GM18526 (cell line): ENCODE results near the gene TRIM14.

ENCODE experiments used
- POLR2A ChIP-seq: IDR thresholded peaks from 3 replicates; pipeline ENCODE4 v1.6.1; 2011; ENCODE audit not compliant: insufficient read length; ENCODE audit errors: extremely low read depth

TRIM14 gene

DNA sequence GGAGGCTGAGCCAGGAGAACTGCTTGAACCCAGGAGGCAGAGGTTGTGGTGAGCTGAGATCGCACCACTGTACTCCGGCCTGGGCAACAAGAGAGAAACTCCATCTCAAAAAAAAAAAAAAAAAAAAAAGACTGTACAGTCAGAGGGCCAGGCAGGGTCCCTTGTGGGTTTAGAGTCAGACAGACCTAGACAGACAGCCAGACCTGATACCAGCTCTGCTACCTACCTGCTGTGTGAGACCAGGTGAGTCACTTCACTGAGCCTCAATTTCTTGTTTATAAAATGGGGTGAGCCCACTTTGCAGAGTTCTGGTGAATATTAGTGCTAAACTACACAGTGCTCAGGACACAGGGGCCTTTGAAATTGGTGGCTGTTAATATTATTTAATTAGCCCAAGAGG is 19.7 kb downstream of the TRIM14 start:
- TF ChIP-seq POLR2A = no peak

DNA sequence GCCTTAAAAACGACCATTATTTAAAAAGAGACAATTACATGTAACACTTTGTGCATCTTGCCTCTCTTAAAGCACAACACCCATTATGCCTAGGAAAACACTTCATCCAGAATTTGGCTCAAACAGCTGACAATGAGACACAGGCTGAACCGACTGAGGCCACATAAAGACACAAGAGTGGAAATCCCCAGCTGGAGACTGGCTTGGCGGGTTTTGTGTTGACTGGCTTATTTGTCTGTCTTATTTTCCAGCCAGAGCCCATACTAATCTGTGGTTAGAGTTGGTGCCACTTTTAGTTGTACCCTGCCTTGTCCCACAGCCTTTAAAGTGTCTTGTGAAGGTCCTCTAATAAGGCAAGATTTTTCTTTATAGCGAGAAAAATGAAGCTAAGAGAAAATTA is 21.2 kb downstream of the TRIM14 start:
- no peak for TF ChIP-seq POLR2A

DNA sequence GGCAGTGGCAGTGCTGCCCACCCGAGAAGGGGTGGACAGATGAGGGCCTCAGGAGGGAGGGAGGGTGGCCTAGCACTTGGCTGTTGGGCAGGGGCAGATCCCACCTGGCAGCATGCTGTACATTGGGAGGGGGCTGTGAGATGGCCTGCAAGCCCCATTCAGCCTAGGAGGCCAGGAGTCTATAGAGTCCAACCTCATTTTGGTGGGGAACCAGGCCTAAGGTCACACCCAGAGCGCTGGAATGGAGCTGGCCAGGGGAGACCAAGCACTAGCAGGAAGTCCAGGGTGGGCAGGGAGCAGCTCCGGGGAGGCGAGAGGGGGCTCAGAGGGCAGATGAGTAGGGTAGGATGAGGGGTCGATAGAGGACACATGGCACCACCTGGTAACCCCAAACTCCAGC is 22.9 kb downstream of the TRIM14 start:
- no peak for TF ChIP-seq POLR2A

DNA sequence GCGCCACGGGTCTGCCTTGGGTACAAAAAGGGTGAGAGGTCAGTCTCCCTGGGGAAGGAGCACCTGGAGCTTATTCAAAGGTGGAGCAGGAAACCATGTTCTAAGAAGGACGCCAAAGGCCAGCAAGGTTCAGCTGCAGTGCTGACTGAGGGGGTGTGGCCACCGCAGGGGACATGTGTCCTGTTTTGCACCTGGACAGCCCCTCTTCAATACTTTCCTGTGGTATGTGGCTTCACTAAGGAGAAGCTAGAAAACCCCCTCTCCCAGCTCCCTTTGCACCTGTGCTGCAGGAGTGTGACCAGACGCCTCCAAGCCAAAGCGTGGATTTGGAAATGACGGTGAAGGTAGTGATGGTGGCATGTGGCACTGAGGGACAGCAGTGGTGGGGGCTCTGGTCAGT is 23.6 kb downstream of the TRIM14 start:
- no peak for TF ChIP-seq POLR2A

DNA sequence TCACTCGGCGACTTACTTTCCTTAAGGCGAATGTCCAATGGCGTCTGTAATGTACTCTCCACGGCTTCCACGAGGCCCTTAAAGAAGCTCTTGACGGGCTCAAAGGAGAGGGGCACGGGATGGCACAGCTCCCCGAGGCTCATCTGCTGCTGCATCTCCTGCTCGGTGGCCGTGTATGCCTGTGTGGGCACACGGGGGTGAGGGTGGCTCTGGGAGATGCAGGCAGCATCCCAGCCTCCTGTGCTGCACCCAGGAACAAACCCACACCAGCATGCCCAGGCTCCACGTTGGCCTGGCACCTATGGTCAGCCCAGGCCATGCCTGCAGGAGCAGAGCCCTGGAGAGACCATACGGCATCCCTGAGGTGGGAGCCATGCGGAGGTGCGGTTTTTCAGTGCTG is 24.2 kb downstream of the TRIM14 start:
- TF ChIP-seq POLR2A = no peak

GRCh38 chr9:98094316-98094715 is 24.7 kb downstream of the TRIM14 start:
- TF ChIP-seq POLR2A = no peak

DNA sequence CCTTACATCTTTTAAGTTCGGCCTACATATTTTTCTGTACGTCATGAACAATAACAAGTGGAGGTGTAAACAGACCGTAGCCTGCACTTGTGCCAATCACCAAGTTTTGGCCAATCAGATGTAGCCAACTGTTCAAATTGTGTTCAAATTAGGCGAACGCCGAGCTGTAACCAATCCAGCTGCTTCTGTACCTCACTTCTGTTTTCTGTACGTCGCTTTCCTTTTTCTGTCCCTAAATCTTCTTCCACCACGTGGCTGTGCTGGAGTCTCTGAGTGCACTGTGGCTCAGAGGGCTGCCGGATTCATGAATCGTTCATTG is 26.4 kb downstream of the TRIM14 start:
- TF ChIP-seq POLR2A = no peak

GRCh38 chr9:98091735-98092612 is 27.0 kb downstream of the TRIM14 start:
- no peak for TF ChIP-seq POLR2A

GRCh38 chr9:98087420-98088354 is 31.3 kb downstream of the TRIM14 start:
- TF ChIP-seq POLR2A = no peak

- no peak for TF ChIP-seq POLR2A
These were observed 32.6 kb downstream of the TRIM14 start for GRCh38 chr9:98086461-98086860.

DNA sequence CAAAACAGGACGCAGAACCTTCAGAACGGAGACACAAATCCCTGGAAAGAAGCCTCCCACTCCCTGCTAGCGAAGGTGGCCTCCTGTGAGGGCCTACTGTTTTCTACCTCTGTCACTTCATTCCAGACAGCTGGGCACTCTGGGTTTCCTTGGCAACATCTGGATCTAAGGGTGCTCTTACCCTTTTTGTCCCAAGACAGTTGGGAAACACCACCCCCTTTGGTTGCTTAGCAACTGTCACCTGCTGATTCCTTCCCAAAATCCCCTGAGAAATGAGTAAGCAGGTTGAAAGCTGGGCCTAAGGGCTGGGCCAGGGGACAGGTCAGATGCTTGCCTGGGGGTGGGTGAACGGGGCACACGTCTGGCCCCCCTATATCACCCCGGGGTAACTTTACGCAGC is 33.1 kb downstream of the TRIM14 start:
- TF ChIP-seq POLR2A = no peak

DNA sequence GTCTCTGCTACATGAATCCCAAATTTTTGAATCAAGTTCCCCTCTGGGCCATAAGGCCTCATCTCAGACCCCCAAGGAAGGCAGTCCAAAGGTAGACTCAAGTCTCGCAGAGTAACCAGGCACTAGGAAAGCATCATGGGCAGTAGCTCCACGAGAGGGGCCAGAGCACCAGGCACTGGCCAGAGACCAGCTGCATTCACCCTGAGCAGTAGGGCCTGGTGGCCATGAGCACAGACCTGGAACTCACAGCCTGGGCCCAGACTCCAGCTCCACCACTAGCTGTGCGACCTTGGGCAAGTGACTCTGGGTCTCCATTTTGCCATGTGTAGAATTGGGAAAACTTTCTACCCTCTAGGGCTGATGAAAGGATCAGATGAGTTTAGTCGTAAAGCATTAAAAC is 34.0 kb downstream of the TRIM14 start:
- no peak for TF ChIP-seq POLR2A

DNA sequence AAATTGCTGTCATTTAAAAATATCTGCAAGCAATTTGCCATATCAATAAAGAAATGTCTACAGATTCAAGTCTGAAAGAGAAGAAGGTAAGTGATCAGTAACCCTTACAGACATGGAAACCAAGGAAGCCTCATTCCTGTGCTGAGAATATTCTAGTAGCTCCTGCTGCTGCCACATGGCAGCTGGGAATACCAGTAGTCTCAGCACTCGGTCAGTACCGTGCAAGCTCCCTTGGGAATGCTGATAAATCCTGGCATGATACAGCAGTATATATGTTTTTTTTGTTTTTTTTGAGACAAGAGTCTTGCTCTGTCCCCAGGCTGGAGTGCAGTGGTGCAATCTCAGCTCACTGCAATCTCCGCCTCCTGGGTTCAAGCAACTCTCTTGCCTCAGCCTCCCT is 34.6 kb downstream of the TRIM14 start:
- TF ChIP-seq POLR2A = no peak

GRCh38 chr9:98083566-98084183 is 35.3 kb downstream of the TRIM14 start:
- no peak for TF ChIP-seq POLR2A

DNA sequence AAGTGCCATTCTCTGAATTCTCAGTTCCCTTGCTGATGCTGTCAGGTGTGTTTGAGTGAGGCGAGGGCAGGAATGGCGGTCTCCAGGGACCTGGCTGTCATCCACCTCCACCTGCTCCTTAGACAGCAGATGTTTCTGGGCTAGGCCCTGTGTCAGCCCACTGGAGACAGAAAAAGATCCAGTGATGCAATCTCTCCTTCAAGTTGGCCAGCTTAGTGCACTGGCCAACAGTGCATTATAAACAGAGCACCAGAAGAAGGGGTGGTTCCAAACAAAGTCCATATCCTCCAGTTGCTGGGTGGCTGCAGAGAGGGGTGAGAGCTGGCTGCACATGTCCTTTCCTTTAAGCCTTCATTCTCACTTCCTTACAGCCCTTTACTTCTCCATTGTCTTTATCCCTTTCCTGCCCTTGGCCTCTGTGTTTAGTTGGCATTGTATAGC is 35.9 kb downstream of the TRIM14 start:
- no peak for TF ChIP-seq POLR2A
